Measurements from ENCODE around the gene NECTIN1. TPM values are rescaled to one million over a fixed set of nuclear protein-coding genes. Genes with fewer than 3 reads are reported as not detected.

NECTIN1 gene
- 1.1 and 7.7 TPM in 2 replicates for total RNA-seq

GRCh38 chr11:119728651-119729580 lies at the start of gene NECTIN1:
TSS of gene NECTIN1 (minus strand) at chr11:119729200. CDS start at chr11:119728553, 647 bp downstream.

Measured in regular cardiac myocyte (primary cell).